A673 (cell line): ENCODE results near the gene WNT8B. TPM values are rescaled to one million over a fixed set of nuclear protein-coding genes. Genes with fewer than 3 reads are reported as not detected.

Experiments
- BruUV-seq: library from RNA; stranded (reverse); fragments of 400-500 nt; replicated peaks from 2 replicates; lab custom pipeline; 2021; lab: Mats Ljungman, UMichigan
- CTCF ChIA-PET: fragments of 300-600 bp; sonication (Branson Sonifier 250); formaldehyde crosslinking; loops from one replicate; lab custom pipeline; 2022; ENCODE audit warnings: antibody characterized with exemption; lab: Charles Lee
- POLR2A ChIA-PET: fragments of 300-600 bp; sonication (Branson Sonifier 250); formaldehyde crosslinking; loops from one replicate; lab custom pipeline; 2022; ENCODE audit warnings: antibody characterized with exemption; ENCODE audit not compliant: low non-redundant PET; lab: Charles Lee
- DNase-seq: peaks from one replicate; pipeline ENCODE4 v3.0.0-alpha.2; 2015; ENCODE audit warnings: low spot score
- H3K27ac ChIP-seq: fragments of 200-600 bp; sonication (generic); 2 replicates; pipeline ENCODE4 v1.5.1; 2016; ENCODE audit warnings: mixed run types, low read depth, mild to moderate bottlenecking, mixed read lengths, antibody characterized with exemption, low read length; ENCODE audit not compliant: poor library complexity, severe bottlenecking
- H3K27me3 ChIP-seq: fragments of 200-600 bp; sonication (generic); replicated peaks from 2 replicates; pipeline ENCODE4 v1.6.1; 2017; ENCODE audit warnings: mixed run types, low read depth, mild to moderate bottlenecking, mixed read lengths, antibody characterized with exemption, low read length; ENCODE audit not compliant: insufficient read depth, poor library complexity
- H3K36me3 ChIP-seq: fragments of 200-600 bp; sonication (generic); 2 replicates; pipeline ENCODE4 v1.6.1; 2016; ENCODE audit warnings: mixed run types, mild to moderate bottlenecking, mixed read lengths, antibody characterized with exemption, low read length; ENCODE audit not compliant: insufficient read depth, poor library complexity, severe bottlenecking
- H3K4me1 ChIP-seq: fragments of 200-600 bp; sonication (generic); 2 replicates; pipeline ENCODE4 v1.6.1; 2017; ENCODE audit warnings: mixed run types, mild to moderate bottlenecking, mixed read lengths, antibody characterized with exemption, low read length; ENCODE audit not compliant: insufficient read depth, poor library complexity, severe bottlenecking
- H3K4me3 ChIP-seq: fragments of 200-600 bp; sonication (generic); 2 replicates; pipeline ENCODE4 v1.5.1; 2016; ENCODE audit warnings: low read depth, mixed run types, mild to moderate bottlenecking, mixed read lengths, low read length; ENCODE audit not compliant: poor library complexity, severe bottlenecking
- H3K9me3 ChIP-seq: fragments of 200-600 bp; sonication (generic); 2 replicates; pipeline ENCODE4 v1.6.1; 2016; ENCODE audit warnings: mixed run types, low read depth, mild to moderate bottlenecking, mixed read lengths, antibody characterized with exemption, low read length; ENCODE audit not compliant: poor library complexity, severe bottlenecking
- CTCF ChIP-seq: fragments of 300-800, 200-600 bp; sonication (generic); conservative IDR thresholded peaks from 2 replicates; pipeline ENCODE4 v1.5.1; 2017; ENCODE audit warnings: low read depth, mild to moderate bottlenecking, antibody characterized with exemption, low read length, moderate library complexity, mixed read lengths
- EZH2 ChIP-seq: fragments of 200-600 bp; sonication (generic); IDR thresholded peaks from 2 replicates; pipeline ENCODE4 v1.6.1; 2017; ENCODE audit warnings: borderline replicate concordance, low read depth, mild to moderate bottlenecking, mixed read lengths, antibody characterized with exemption, low read length; ENCODE audit not compliant: poor library complexity, severe bottlenecking
- intact Hi-C: fragments of 100-400 bp; cut with micrococcal nuclease; formaldehyde crosslinking; loops from one replicate; pipeline ENCODE4 v1.10.0; 2022; ENCODE audit not compliant: unreplicated experiment
- total RNA-seq: library from RNA; stranded (reverse); gene quantifications from 2 replicates; pipeline ENCODE4 v1.2.3, GENCODE V29; 2021

Gene WNT8B
- total RNA-seq, 1 experiment from 2014 or later: not detected

GRCh38 chr10:100447663-100448062 is 15.1 kb upstream of the WNT8B start:
- H3K4me3 ChIP-seq: no peak overlapping the region
- POLR2A ChIA-PET: no interaction called here
- CTCF ChIA-PET: no interaction called here
- H3K36me3 ChIP-seq: no peaks in the 10 kb centered on the region
- DNase-seq: no peak
- H3K4me1 ChIP-seq: no peaks in the 10 kb centered on the region
- no peaks in the 10 kb centered on the region for H3K9me3 ChIP-seq
- H3K27ac ChIP-seq: no peak overlapping the region
- no TSS peak for BruUV-seq
- intact Hi-C loops: no loop called here
- TF ChIP-seq CTCF: no peak
- TF ChIP-seq EZH2: no peak
- no peaks in the 10 kb centered on the region for H3K27me3 ChIP-seq

DNA sequence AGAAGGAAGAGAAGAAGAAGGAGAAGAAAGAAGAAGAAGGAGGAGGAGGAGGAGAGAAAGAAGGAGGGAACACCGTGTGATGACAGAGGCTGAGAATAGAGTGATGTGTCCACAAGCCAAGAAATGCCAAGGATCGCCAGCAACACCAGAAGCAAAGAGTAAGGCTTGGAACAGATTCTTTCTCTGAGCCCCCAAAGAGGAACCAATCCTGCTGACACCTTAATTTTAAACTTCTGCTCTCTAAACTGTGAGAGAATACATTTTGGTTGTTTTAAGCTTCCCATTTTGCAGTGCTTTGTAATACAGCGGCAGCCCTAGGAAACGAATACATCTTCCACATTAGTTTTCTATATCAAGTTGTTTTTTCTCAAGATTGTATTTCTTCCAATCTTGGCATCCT is 13.9 kb upstream of the WNT8B start:
- Histone ChIP-seq H3K9me3 (no peaks in the 10 kb centered on the region), H3K4me1 (no peaks in the 10 kb centered on the region), H3K27me3 (no peaks in the 10 kb centered on the region), H3K4me3 (no peak overlapping the region), H3K27ac (no peak overlapping the region), H3K36me3 (no peaks in the 10 kb centered on the region)
- CTCF ChIA-PET: no interaction called here
- no TSS peak for BruUV-seq
- intact Hi-C loops: no loop called here
- POLR2A ChIA-PET: no interaction called here
- DNase-seq: no peak
- TF ChIP-seq CTCF: no peak
- no peak for TF ChIP-seq EZH2

- no TSS peak for BruUV-seq
- POLR2A ChIA-PET: no interaction called here
- TF ChIP-seq CTCF: no peak
- no peak for TF ChIP-seq EZH2
- DNase-seq: no peak
- Histone ChIP-seq H3K36me3 (no peaks in the 10 kb centered on the region), H3K4me3 (no peak overlapping the region), H3K27ac (no peak overlapping the region), H3K27me3 (peaks cover 34% of the 10 kb centered on the region), H3K9me3 (no peaks in the 10 kb centered on the region), H3K4me1 (no peaks in the 10 kb centered on the region)
- CTCF ChIA-PET: no interaction called here
- intact Hi-C loops: no loop called here
Measured at GRCh38 chr10:100468322-100468721, 5.5 kb downstream of the WNT8B start.
